ENCODE results near the gene IGSF21.

The IGSF21 gene

GRCh38 chr1:18408656-18409370 is 301.2 kb downstream of the IGSF21 start:
- no peak for TF ChIP-seq CTCF (IDR thresholded peaks at IDR 0.05; ENCODE audit: unreplicated experiment in 3 of 3)
- Mint-ChIP-seq H3K36me3 (ENCODE audit: low read depth) (no peaks in the 10 kb centered on the region), H3K4me1 (no peaks in the 10 kb centered on the region), H3K27ac (no peak overlapping the region), H3K9me3 (peaks cover 15% of the 10 kb centered on the region), H3K4me3 (no peak overlapping the region), H3K27me3 (ENCODE audit: low read depth) (peaks cover 18% of the 10 kb centered on the region)

- H3K27ac Mint-ChIP-seq, result no peak overlapping the region
- H3K4me3 Mint-ChIP-seq, result no peak overlapping the region
- H3K4me1 Mint-ChIP-seq, result no peaks in the 10 kb centered on the region
- H3K9me3 Mint-ChIP-seq, result peaks cover 15% of the 10 kb centered on the region
- H3K27me3 Mint-ChIP-seq (ENCODE audit: low read depth), result peaks cover 22% of the 10 kb centered on the region
- no peak for TF ChIP-seq CTCF (IDR thresholded peaks at IDR 0.05; ENCODE audit: unreplicated experiment in 3 of 3)
- no peaks in the 10 kb centered on the region for H3K36me3 Mint-ChIP-seq (ENCODE audit: low read depth)
Observed at GRCh38 chr1:18409609-18410237, 302.1 kb downstream of the IGSF21 start.

- no peaks in the 10 kb centered on the region for H3K36me3 Mint-ChIP-seq (ENCODE audit: low read depth)
Observed at GRCh38 chr1:18410407-18410806, 302.8 kb downstream of the IGSF21 start.

GRCh38 chr1:18411321-18411720 is 303.7 kb downstream of the IGSF21 start:
- peaks cover 18% of the 10 kb centered on the region for H3K27me3 Mint-ChIP-seq (ENCODE audit: low read depth)
- H3K4me1 Mint-ChIP-seq, result no peaks in the 10 kb centered on the region
- H3K9me3 Mint-ChIP-seq, result peaks cover 15% of the 10 kb centered on the region
- no peak for TF ChIP-seq CTCF (IDR thresholded peaks at IDR 0.05; ENCODE audit: unreplicated experiment in 3 of 3)
- no peak overlapping the region for H3K4me3 Mint-ChIP-seq
- no peak overlapping the region for H3K27ac Mint-ChIP-seq
- no peaks in the 10 kb centered on the region for H3K36me3 Mint-ChIP-seq (ENCODE audit: low read depth)

More at GRCh38 chr1:18410407-18410806, 302.8 kb downstream of the IGSF21 start:
- no peak for TF ChIP-seq CTCF (IDR thresholded peaks at IDR 0.05; ENCODE audit: unreplicated experiment in 3 of 3)
- Mint-ChIP-seq H3K9me3 (peaks cover 15% of the 10 kb centered on the region), H3K4me1 (no peaks in the 10 kb centered on the region), H3K27ac (no peak overlapping the region), H3K4me3 (no peak overlapping the region), H3K27me3 (ENCODE audit: low read depth) (peaks cover 22% of the 10 kb centered on the region)

- peaks cover 15% of the 10 kb centered on the region for H3K9me3 Mint-ChIP-seq
- no peak for TF ChIP-seq CTCF (IDR thresholded peaks at IDR 0.05; ENCODE audit: unreplicated experiment in 3 of 3)
- no peak overlapping the region for H3K4me3 Mint-ChIP-seq
- peaks cover 18% of the 10 kb centered on the region for H3K27me3 Mint-ChIP-seq (ENCODE audit: low read depth)
- no peaks in the 10 kb centered on the region for H3K4me1 Mint-ChIP-seq
- H3K36me3 Mint-ChIP-seq (ENCODE audit: low read depth), result no peaks in the 10 kb centered on the region
- H3K27ac Mint-ChIP-seq, result no peak overlapping the region
Observed at GRCh38 chr1:18411820-18412641, 304.4 kb downstream of the IGSF21 start.

Data from nephron (organoid).